Endothelial cell of umbilical vein (primary cell): ENCODE data around the gene STOML3. TPM values are rescaled to one million over a fixed set of nuclear protein-coding genes. Genes with fewer than 3 reads are reported as not detected.

Experiments used
- BruUV-seq: library from RNA; stranded (reverse); fragments of 400-500 nt; replicated peaks from 2 replicates; lab custom pipeline; 2021; lab: Mats Ljungman, UMichigan
- CTCF ChIA-PET: fragments of 300-600, 350-600 bp; sonication (Branson Sonifier 250); formaldehyde crosslinking; loops from one replicate; lab custom pipeline; 2021; ENCODE audit warnings: antibody characterized with exemption, inconsistent platforms; lab: Charles Lee
- POLR2A ChIA-PET: fragments of 300-600, 350-600 bp; sonication (Branson Sonifier 250); formaldehyde crosslinking; loops from one replicate; lab custom pipeline; 2021; ENCODE audit warnings: antibody characterized with exemption, inconsistent platforms; lab: Charles Lee
- DNase-seq: peaks from one replicate; pipeline ENCODE4 v3.0.0-alpha.2; 2011; ENCODE audit warnings: low read depth, low spot score
- FAIRE-seq: peaks from 2 replicates; lab custom pipeline; 2011; peaks lifted over from hg19 to GRCh38; lab: Jason Lieb, UNC
- H2AFZ ChIP-seq: 2 replicates; pipeline ENCODE4 v1.6.0; 2012; ENCODE audit warnings: low read depth, low read length, control low read depth, inconsistent platforms
- H3K27ac ChIP-seq: 2 replicates; pipeline ENCODE4 v1.5.1; 2011; ENCODE audit warnings: low read depth, mild to moderate bottlenecking, control low read depth, low read length, moderate library complexity; ENCODE audit not compliant: insufficient read depth
- H3K27me3 ChIP-seq, 2 experiments: 2 replicates each; pipeline versions ENCODE4 v1.6.0 to v1.6.1; 2011; ENCODE audit warnings: low read length in 2 of 2, mixed read lengths in 1 of 2; ENCODE audit not compliant: control insufficient read depth in 2 of 2, insufficient read depth in 2 of 2
- H3K36me3 ChIP-seq, 2 experiments: 2 replicates in 1 of 2; 3 replicates in 1 of 2; pipeline ENCODE4 v1.5.1; 2011; ENCODE audit warnings: low read length in 2 of 2, mild to moderate bottlenecking in 1 of 2, moderate library complexity in 1 of 2; ENCODE audit not compliant: control insufficient read depth in 2 of 2, insufficient read depth in 2 of 2; ENCODE audit errors: extremely low read depth in 1 of 2
- H3K4me1 ChIP-seq: 3 replicates; pipeline ENCODE4 v1.5.1; 2011; ENCODE audit warnings: mild to moderate bottlenecking, low read length; ENCODE audit not compliant: control insufficient read depth, insufficient read depth; ENCODE audit errors: extremely low read depth
- H3K4me2 ChIP-seq: 2 replicates; pipeline ENCODE4 v1.6.1; 2011; ENCODE audit warnings: low read length, control low read depth, mixed read lengths; ENCODE audit not compliant: insufficient read depth
- H3K4me3 ChIP-seq, 3 experiments: fragments of 200-600 bp in 1 of 3; sonication (generic), shearing (Covaris generic) in 1 of 3; replicated peaks in 1 of 3; 2 replicates each; pipeline ENCODE4 v1.5.1; 2011 to 2016; ENCODE audit warnings: control low read depth in 3 of 3, low read length in 3 of 3, mild to moderate bottlenecking in 2 of 3, inconsistent platforms in 1 of 3, low read depth in 1 of 3, moderate library complexity in 1 of 3; ENCODE audit not compliant: insufficient read depth in 1 of 3
- H3K79me2 ChIP-seq: 2 replicates; pipeline ENCODE4 v1.6.0; 2012; ENCODE audit warnings: low read length, inconsistent platforms; ENCODE audit not compliant: control insufficient read depth, insufficient read depth
- H3K9ac ChIP-seq: replicated peaks from 2 replicates; pipeline ENCODE3; 2011; ENCODE audit warnings: low read length, control low read depth; ENCODE audit not compliant: insufficient read depth; ENCODE audit errors: extremely low read depth
- H3K9me1 ChIP-seq: replicated peaks from 3 replicates; pipeline ENCODE4 v1.6.0; 2011; ENCODE audit warnings: mild to moderate bottlenecking, low read length; ENCODE audit not compliant: control insufficient read depth, insufficient read depth; ENCODE audit errors: extremely low read depth
- H3K9me3 ChIP-seq: replicated peaks from 2 replicates; pipeline ENCODE4 v1.5.1; 2012; ENCODE audit warnings: low read length, inconsistent platforms; ENCODE audit not compliant: control insufficient read depth, insufficient read depth
- H4K20me1 ChIP-seq: replicated peaks from 2 replicates; pipeline ENCODE3; 2011; ENCODE audit warnings: mild to moderate bottlenecking, low read length; ENCODE audit not compliant: control insufficient read depth, insufficient read depth; ENCODE audit errors: extremely low read depth
- EZH2 ChIP-seq: IDR thresholded peaks from 2 replicates; pipeline ENCODE4 v1.6.1; 2012; ENCODE audit warnings: borderline replicate concordance, low read depth, mild to moderate bottlenecking, moderate library complexity, low read length, inconsistent platforms; ENCODE audit not compliant: severe bottlenecking
- FOS ChIP-seq: IDR thresholded peaks from 2 replicates; pipeline ENCODE4 v1.6.1; 2011; ENCODE audit warnings: mild to moderate bottlenecking, low read length, moderate library complexity, borderline replicate concordance; ENCODE audit not compliant: insufficient read depth
- GATA2 ChIP-seq: IDR thresholded peaks from 2 replicates; pipeline ENCODE4 v1.7.0; 2011; ENCODE audit warnings: low read depth, mild to moderate bottlenecking, moderate library complexity, mixed read lengths, low read length; ENCODE audit not compliant: insufficient read length, insufficient read depth
- JUN ChIP-seq: IDR thresholded peaks from 2 replicates; pipeline ENCODE4 v1.6.1; 2011; ENCODE audit warnings: borderline replicate concordance, low read depth; ENCODE audit not compliant: insufficient read length, insufficient read depth
- MYC ChIP-seq: IDR thresholded peaks from one replicate; pipeline ENCODE4 v1.6.1; 2011; ENCODE audit warnings: mild to moderate bottlenecking, low read depth, low read length
- POLR2A ChIP-seq: IDR thresholded peaks from 2 replicates; pipeline ENCODE4 v1.6.1; 2012; ENCODE audit warnings: low read depth, mild to moderate bottlenecking, control low read depth, low read length
- POLR2AphosphoS5 ChIP-seq: IDR thresholded peaks from 2 replicates; pipeline ENCODE4 v1.6.1; 2012; ENCODE audit warnings: low read depth, mild to moderate bottlenecking, control low read depth, low read length, moderate library complexity; ENCODE audit not compliant: insufficient read depth
- dilution Hi-C: fragments of 300-500 bp; cut with MboI; formaldehyde crosslinking; loops from one replicate; pipeline ENCODE4 v1.15.0; 2019; ENCODE audit warnings: low sequenced_read_pairs; ENCODE audit not compliant: extremely low pct_ligation_motif_present
- intact Hi-C: fragments of 100-400 bp; cut with micrococcal nuclease; formaldehyde crosslinking; loops from one replicate; pipeline ENCODE4 v1.10.0; 2022
- polyA plus RNA-seq, 4 experiments: library from polyadenylated mRNA; depleted of rRNA in 3 of 4; stranded (reverse) in 3 of 4; unstranded in 1 of 4; fragments of >200 nt; gene quantifications; 2 replicates each; pipeline versions ENCODE4 v1.2.1 to v1.2.3, GENCODE V29; 2011 to 2012; ENCODE audit warnings: missing spikeins in 1 of 4
- total RNA-seq: library from RNA; stranded (reverse); gene quantifications from 2 replicates; pipeline ENCODE4 v1.2.3, GENCODE V29; 2021
- TF ChIP-seq, protein P1 (sequence below), 2 donors: IDR thresholded peaks; 1 replicate in 1 of 2; 2 replicates in 1 of 2; pipeline ENCODE4 v1.5.1; 2011; ENCODE audit warnings: low read length in 2 of 2, mild to moderate bottlenecking in 2 of 2, moderate library complexity in 2 of 2, control low read depth in 1 of 2, inconsistent platforms in 1 of 2, low read depth in 1 of 2; ENCODE audit not compliant: insufficient read depth in 1 of 2; ENCODE audit errors: extremely low read depth in 1 of 2
- TF ChIP-seq, protein P2 (sequence below): IDR thresholded peaks from 2 replicates; pipeline ENCODE4 v1.6.1; 2011; ENCODE audit not compliant: insufficient read depth, insufficient read length

Gene STOML3
- total and polyA plus RNA-seq, 2 donors (not counting 3 experiments of a cell fraction or from before 2014, with no cell fraction given) = not detected

GRCh38 chr13:38965281-38965680, 25.4 kb downstream of the STOML3 start:
- Histone ChIP-seq H3K4me2 (no peak overlapping the region), H3K27me3 (peaks cover 3 to 5% of the 10 kb centered on the region in 2 experiments), H3K79me2 (no peaks in the 10 kb centered on the region), H3K9me1 (no peaks in the 10 kb centered on the region), H3K4me3 (no peak overlapping the region), H2AFZ (no peak overlapping the region), H3K9ac (no peak overlapping the region), H3K4me1 (no peaks in the 10 kb centered on the region), H3K9me3 (no peaks in the 10 kb centered on the region), H3K36me3 (no peaks in the 10 kb centered on the region), H3K27ac (no peak overlapping the region), H4K20me1 (no peaks in the 10 kb centered on the region)
- TF ChIP-seq POLR2AphosphoS5 = no peak
- no TSS peak for BruUV-seq
- ChIA-PET CTCF (no interaction called here), POLR2A (no interaction called here)
- FAIRE-seq (no peak), DNase-seq (no peak)
- intact Hi-C loops = no loop called here
- dilution Hi-C loops = no loop called here

GRCh38 chr13:38960175-38960574, 30.5 kb downstream of the STOML3 start:
- BruUV-seq = no TSS peak
- no peaks in the 10 kb centered on the region for H3K27me3 ChIP-seq
- H3K4me3 ChIP-seq = no peak overlapping the region
- intact Hi-C loops = no loop called here
- dilution Hi-C loops = no loop called here
- H3K4me2 ChIP-seq = no peak overlapping the region
- POLR2A ChIA-PET = no interaction called here
- H3K9me1 ChIP-seq = no peaks in the 10 kb centered on the region
- CTCF ChIA-PET = no interaction called here
- H4K20me1 ChIP-seq = no peaks in the 10 kb centered on the region
- no peak overlapping the region for H3K27ac ChIP-seq
- DNase-seq (no peak), FAIRE-seq (no peak)
- H3K79me2 ChIP-seq = no peaks in the 10 kb centered on the region
- no peaks in the 10 kb centered on the region for H3K4me1 ChIP-seq
- TF ChIP-seq MYC = no peak
- no peak for TF ChIP-seq EZH2
- TF ChIP-seq, protein P1, sequence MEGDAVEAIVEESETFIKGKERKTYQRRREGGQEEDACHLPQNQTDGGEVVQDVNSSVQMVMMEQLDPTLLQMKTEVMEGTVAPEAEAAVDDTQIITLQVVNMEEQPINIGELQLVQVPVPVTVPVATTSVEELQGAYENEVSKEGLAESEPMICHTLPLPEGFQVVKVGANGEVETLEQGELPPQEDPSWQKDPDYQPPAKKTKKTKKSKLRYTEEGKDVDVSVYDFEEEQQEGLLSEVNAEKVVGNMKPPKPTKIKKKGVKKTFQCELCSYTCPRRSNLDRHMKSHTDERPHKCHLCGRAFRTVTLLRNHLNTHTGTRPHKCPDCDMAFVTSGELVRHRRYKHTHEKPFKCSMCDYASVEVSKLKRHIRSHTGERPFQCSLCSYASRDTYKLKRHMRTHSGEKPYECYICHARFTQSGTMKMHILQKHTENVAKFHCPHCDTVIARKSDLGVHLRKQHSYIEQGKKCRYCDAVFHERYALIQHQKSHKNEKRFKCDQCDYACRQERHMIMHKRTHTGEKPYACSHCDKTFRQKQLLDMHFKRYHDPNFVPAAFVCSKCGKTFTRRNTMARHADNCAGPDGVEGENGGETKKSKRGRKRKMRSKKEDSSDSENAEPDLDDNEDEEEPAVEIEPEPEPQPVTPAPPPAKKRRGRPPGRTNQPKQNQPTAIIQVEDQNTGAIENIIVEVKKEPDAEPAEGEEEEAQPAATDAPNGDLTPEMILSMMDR (IDR thresholded peaks at IDR 0.05; ENCODE audit: extremely low read depth in 1 of 2, insufficient read depth in 1 of 2, low read depth in 1 of 2, low read length in 2 of 2) = no peak
- no peak for TF ChIP-seq POLR2A
- no peak for TF ChIP-seq FOS
- TF ChIP-seq, protein P2, sequence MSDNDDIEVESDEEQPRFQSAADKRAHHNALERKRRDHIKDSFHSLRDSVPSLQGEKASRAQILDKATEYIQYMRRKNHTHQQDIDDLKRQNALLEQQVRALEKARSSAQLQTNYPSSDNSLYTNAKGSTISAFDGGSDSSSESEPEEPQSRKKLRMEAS = no peak
- TF ChIP-seq GATA2 = no peak
- no peak for TF ChIP-seq JUN
- TF ChIP-seq POLR2AphosphoS5 = no peak
- no peaks in the 10 kb centered on the region for H3K36me3 ChIP-seq
- H2AFZ ChIP-seq = no peak overlapping the region
- no peak overlapping the region for H3K9ac ChIP-seq
- H3K9me3 ChIP-seq = no peaks in the 10 kb centered on the region
